ENCODE measurements around the gene CFAP221. TPM values are rescaled to one million over a fixed set of nuclear protein-coding genes. Genes with fewer than 3 reads are reported as not detected.

The CFAP221 gene
- total and polyA plus RNA-seq, 2 donors (not counting 3 experiments of a cell fraction or from before 2014, with no cell fraction given), result 0.06 TPM; not detected in 1

DNA sequence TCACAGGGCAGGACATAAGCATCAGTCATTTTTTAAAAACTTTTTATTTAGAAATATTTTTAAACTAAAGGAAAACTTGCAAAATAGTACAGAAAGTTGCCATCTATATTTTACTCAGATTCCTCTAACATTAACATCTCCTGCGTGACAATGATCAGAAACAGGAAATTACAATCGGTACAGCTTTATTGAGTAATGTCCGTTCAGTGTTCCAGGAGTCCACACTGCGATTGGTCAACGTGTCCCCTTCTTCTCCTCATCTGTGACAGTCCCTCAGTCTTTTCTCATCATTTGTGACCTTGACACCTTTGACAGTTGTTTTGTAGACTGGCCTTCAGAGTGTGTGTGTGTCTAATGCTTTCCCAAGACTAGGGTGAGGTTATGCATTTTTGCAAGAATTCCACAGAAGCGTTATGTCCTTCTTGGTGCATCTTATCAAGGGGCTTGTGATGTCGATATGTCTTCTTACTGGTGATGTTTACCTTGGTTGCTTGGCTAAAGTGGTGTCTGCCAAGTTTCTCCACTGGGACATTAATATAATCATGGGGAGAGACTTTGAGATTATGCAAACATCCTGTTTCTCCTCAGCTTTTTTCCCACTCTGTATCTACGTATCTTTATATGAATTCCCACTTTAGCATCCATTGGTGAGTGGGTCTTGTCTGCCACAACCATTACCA, 113.4 kb downstream of the CFAP221 start:
- ChIA-PET POLR2A (interaction anchor here (1.8 kb wide), 1 partner anchor 13 kb away, joined by 5 read pairs; no protein-coding TSS in a partner anchor), CTCF (interaction anchor here (1.0 to 8.7 kb wide), 5 partner anchors 10 to 518 kb away, joined by 3 to 257 read pairs (median 6); no protein-coding TSS in a partner anchor)
- dilution Hi-C loops (cut with MboI; ENCODE audit: extremely low pct_ligation_motif_present, low sequenced_read_pairs), result no loop called here
- intact Hi-C loops (cut with micrococcal nuclease), result loop anchor here (1.0 kb wide), 1 partner anchor 12 kb away; no protein-coding TSS in a partner anchor
- Histone ChIP-seq H2AFZ (ENCODE audit: low read depth, low read length) (no peak overlapping the region), H3K79me2 (ENCODE audit: control insufficient read depth, insufficient read depth, low read length) (no peaks in the 10 kb centered on the region), H3K4me3 (replicated peaks in 1 of 3; ENCODE audit: insufficient read depth in 1 of 3, low read depth in 1 of 3, low read length in 3 of 3) (no peak overlapping the region), H3K9me1 (replicated peaks; ENCODE audit: control insufficient read depth, extremely low read depth, insufficient read depth, low read length) (no peaks in the 10 kb centered on the region), H4K20me1 (replicated peaks; ENCODE audit: control insufficient read depth, extremely low read depth, insufficient read depth, low read length) (no peaks in the 10 kb centered on the region), H3K9me3 (replicated peaks; ENCODE audit: control insufficient read depth, insufficient read depth, low read length) (no peaks in the 10 kb centered on the region), H3K36me3 (ENCODE audit: control insufficient read depth in 2 of 2, extremely low read depth in 1 of 2, insufficient read depth in 2 of 2, low read length in 2 of 2) (no peaks in the 10 kb centered on the region), H3K27me3 (ENCODE audit: control insufficient read depth in 2 of 2, insufficient read depth in 2 of 2, low read length in 2 of 2) (no peaks in the 10 kb centered on the region), H3K27ac (ENCODE audit: insufficient read depth, low read depth, low read length) (peak overlapping the region; percentile 19), H3K4me2 (ENCODE audit: insufficient read depth, low read length) (no peak overlapping the region), H3K9ac (replicated peaks; ENCODE audit: extremely low read depth, insufficient read depth, low read length) (no peak overlapping the region), H3K4me1 (ENCODE audit: control insufficient read depth, extremely low read depth, insufficient read depth, low read length) (peaks cover 15% of the 10 kb centered on the region)
- no peak for TF ChIP-seq POLR2AphosphoS5 (IDR thresholded peaks at IDR 0.05; ENCODE audit: insufficient read depth, low read depth, low read length)
- peak; percentile 13 for TF ChIP-seq JUN (IDR thresholded peaks at IDR 0.05; ENCODE audit: borderline replicate concordance, insufficient read depth, insufficient read length, low read depth)
- TF ChIP-seq FOS (IDR thresholded peaks at IDR 0.05; ENCODE audit: borderline replicate concordance, insufficient read depth, low read length), result no peak
- BruUV-seq (replicated peaks), result TSS peak; percentile 93
- DNase-seq (ENCODE audit: low read depth, low spot score) (peak; percentile 50), FAIRE-seq (peak; percentile 78)

DNA sequence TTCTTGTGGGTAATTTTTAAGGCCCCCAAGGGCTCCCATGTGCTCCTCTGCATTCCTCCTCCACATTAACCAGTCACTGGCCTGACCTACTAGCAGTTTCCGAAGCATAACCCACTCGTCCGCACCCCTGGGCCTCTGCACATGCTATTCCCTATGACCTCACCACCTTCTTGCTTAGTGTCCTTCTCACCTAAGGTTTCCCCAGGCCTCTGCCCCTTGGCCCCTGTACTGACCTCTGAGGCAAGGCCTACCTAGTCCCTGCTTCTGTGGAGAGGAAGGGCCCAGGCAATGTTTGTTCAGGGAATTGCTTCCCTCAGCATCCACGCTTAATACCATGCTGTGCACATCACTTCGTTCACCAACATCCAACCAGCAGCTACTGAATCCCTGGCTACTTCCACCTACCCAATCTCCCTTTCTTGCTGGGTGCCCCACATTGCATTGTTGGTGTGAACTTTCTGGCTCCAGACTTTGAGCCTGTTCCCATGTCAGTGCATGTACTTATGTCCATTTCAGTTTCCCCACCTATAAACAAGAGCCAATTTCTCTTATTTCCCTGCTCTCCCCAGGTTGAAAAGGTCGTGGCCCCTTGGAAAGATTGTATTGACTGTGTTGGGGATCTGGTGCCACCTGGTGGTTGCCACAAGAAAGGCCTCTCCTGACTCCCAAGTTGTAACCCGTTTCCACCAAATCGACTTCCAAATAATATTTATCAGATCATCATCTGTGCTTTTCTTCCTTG, 115.5 kb downstream of the CFAP221 start:
- intact Hi-C loops (cut with micrococcal nuclease) (loop anchor here (1.0 to 5.0 kb wide), 3 partner anchors 18 to 252 kb away; no protein-coding TSS in a partner anchor), dilution Hi-C loops (cut with MboI; ENCODE audit: extremely low pct_ligation_motif_present, low sequenced_read_pairs) (no loop called here)
- no TSS peak for BruUV-seq (replicated peaks)
- H3K27me3 ChIP-seq (ENCODE audit: control insufficient read depth in 2 of 2, insufficient read depth in 2 of 2, low read length in 2 of 2), result peaks cover 4% of the 10 kb centered on the region in 2 experiments
- H3K4me3 ChIP-seq (replicated peaks in 1 of 3; ENCODE audit: insufficient read depth in 1 of 3, low read depth in 1 of 3, low read length in 3 of 3), result no peak overlapping the region
- ChIA-PET POLR2A (no interaction called here), CTCF (interaction anchor here (0.6 to 8.7 kb wide), 4 partner anchors 12 to 184 kb away, joined by 4 to 257 read pairs (median 5); no protein-coding TSS in a partner anchor)
- no peak for TF ChIP-seq POLR2A (IDR thresholded peaks at IDR 0.05; ENCODE audit: low read depth, low read length)
- TF ChIP-seq, protein P1, sequence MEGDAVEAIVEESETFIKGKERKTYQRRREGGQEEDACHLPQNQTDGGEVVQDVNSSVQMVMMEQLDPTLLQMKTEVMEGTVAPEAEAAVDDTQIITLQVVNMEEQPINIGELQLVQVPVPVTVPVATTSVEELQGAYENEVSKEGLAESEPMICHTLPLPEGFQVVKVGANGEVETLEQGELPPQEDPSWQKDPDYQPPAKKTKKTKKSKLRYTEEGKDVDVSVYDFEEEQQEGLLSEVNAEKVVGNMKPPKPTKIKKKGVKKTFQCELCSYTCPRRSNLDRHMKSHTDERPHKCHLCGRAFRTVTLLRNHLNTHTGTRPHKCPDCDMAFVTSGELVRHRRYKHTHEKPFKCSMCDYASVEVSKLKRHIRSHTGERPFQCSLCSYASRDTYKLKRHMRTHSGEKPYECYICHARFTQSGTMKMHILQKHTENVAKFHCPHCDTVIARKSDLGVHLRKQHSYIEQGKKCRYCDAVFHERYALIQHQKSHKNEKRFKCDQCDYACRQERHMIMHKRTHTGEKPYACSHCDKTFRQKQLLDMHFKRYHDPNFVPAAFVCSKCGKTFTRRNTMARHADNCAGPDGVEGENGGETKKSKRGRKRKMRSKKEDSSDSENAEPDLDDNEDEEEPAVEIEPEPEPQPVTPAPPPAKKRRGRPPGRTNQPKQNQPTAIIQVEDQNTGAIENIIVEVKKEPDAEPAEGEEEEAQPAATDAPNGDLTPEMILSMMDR (IDR thresholded peaks at IDR 0.05; ENCODE audit: extremely low read depth in 1 of 2, insufficient read depth in 1 of 2, low read depth in 1 of 2, low read length in 2 of 2), result peak; percentile 83 to 87
- DNase-seq (ENCODE audit: low read depth, low spot score), result peak; percentile 52
- H3K9ac ChIP-seq (replicated peaks; ENCODE audit: extremely low read depth, insufficient read depth, low read length), result no peak overlapping the region
- H3K9me1 ChIP-seq (replicated peaks; ENCODE audit: control insufficient read depth, extremely low read depth, insufficient read depth, low read length), result no peaks in the 10 kb centered on the region
- H4K20me1 ChIP-seq (replicated peaks; ENCODE audit: control insufficient read depth, extremely low read depth, insufficient read depth, low read length), result no peaks in the 10 kb centered on the region
- H3K4me2 ChIP-seq (ENCODE audit: insufficient read depth, low read length), result no peak overlapping the region
- no peak overlapping the region for H2AFZ ChIP-seq (ENCODE audit: low read depth, low read length)
- H3K4me1 ChIP-seq (ENCODE audit: control insufficient read depth, extremely low read depth, insufficient read depth, low read length), result peaks cover 15% of the 10 kb centered on the region
- FAIRE-seq, result peak; percentile 92
- H3K79me2 ChIP-seq (ENCODE audit: control insufficient read depth, insufficient read depth, low read length), result no peaks in the 10 kb centered on the region
- no peaks in the 10 kb centered on the region for H3K9me3 ChIP-seq (replicated peaks; ENCODE audit: control insufficient read depth, insufficient read depth, low read length)
- no peaks in the 10 kb centered on the region for H3K36me3 ChIP-seq (ENCODE audit: control insufficient read depth in 2 of 2, extremely low read depth in 1 of 2, insufficient read depth in 2 of 2, low read length in 2 of 2)
- no peak overlapping the region for H3K27ac ChIP-seq (ENCODE audit: insufficient read depth, low read depth, low read length)

Measured in endothelial cell of umbilical vein (primary cell).